Naive thymus-derived CD8-positive, alpha-beta T cell (primary cell): ENCODE data around the gene PDE4D. TPM values are rescaled to one million over a fixed set of nuclear protein-coding genes. Genes with fewer than 3 reads are reported as not detected.

ENCODE experiments used
- ATAC-seq, 2 donors: fragments of 150-1000 bp; cut with Tn5 transposase in 1 of 2; sonication (Bioruptor Pico), chemical (Tn5 transposase) in 1 of 2; 1 replicate in 1 of 2; 2 replicates in 1 of 2; pipeline ENCODE4 v1.10.0; 2021; ENCODE audit warnings: mild to moderate bottlenecking in 2 of 2, moderate library complexity in 2 of 2
- POLR2A ChIA-PET: fragments of 350-600 bp; sonication (Branson Sonifier 250); formaldehyde crosslinking; loops from one replicate; lab custom pipeline; 2021; ENCODE audit warnings: antibody characterized with exemption; lab: Charles Lee
- DNase-seq, 10 donors: peaks; one replicate each; pipeline versions ENCODE4 v3.0.0 to v3.0.0-alpha.2; 2020 to 2022
- H3K27ac Mint-ChIP-seq, 10 donors: one replicate each; pipeline ENCODE4 v1.8.0; 2020 to 2022; ENCODE audit warnings: mild to moderate bottlenecking in 10 of 10, mixed read lengths in 10 of 10, moderate library complexity in 4 of 10, inconsistent platforms in 1 of 10
- H3K27me3 Mint-ChIP-seq, 5 donors: one replicate each; pipeline ENCODE4 v1.8.0; 2021 to 2022; ENCODE audit warnings: mixed read lengths in 5 of 5
- H3K36me3 Mint-ChIP-seq, 3 donors: one replicate each; pipeline ENCODE4 v1.8.0; 2020 to 2022; ENCODE audit warnings: mixed read lengths in 3 of 3, mild to moderate bottlenecking in 2 of 3, inconsistent platforms in 1 of 3
- H3K4me1 Mint-ChIP-seq, 4 donors: one replicate each; pipeline ENCODE4 v1.8.0; 2021 to 2022; ENCODE audit warnings: mixed read lengths in 4 of 4
- H3K4me3 Mint-ChIP-seq, 10 donors: one replicate each; pipeline ENCODE4 v1.8.0; 2020 to 2022; ENCODE audit warnings: mild to moderate bottlenecking in 10 of 10, mixed read lengths in 10 of 10, moderate library complexity in 6 of 10, inconsistent platforms in 1 of 10
- H3K9me3 Mint-ChIP-seq, 9 donors: one replicate each; pipeline ENCODE4 v1.8.0; 2020 to 2022; ENCODE audit warnings: mixed read lengths in 9 of 9, mild to moderate bottlenecking in 3 of 9, inconsistent platforms in 1 of 9, moderate library complexity in 1 of 9
- polyA plus RNA-seq, 3 donors: library from polyadenylated mRNA; unstranded; fragments of 300-500 nt; fragmentation: Illumina TruSeq; gene quantifications; one replicate each; pipeline ENCODE4 v1.2.3, GENCODE V29; 2021
- total RNA-seq, 8 experiments: library from RNA in 2 of 8; stranded (reverse) in 2 of 8; gene quantifications; one replicate each; pipeline ENCODE4 v1.2.3 and lab custom pipeline; 2021 to 2026

Gene PDE4D
- total and polyA plus RNA-seq, 5 experiments from 2014 or later: 5.8 to 35.9 (median 8.8) TPM

GRCh38 chr5:59436364-59437148 is 457.0 kb downstream of the PDE4D start:
- ATAC-seq: no peak
- Mint-ChIP-seq H3K9me3 (no peaks in the 10 kb centered on the region), H3K36me3 (no peaks in the 10 kb centered on the region), H3K27me3 (peaks cover 0 to 10% (median 1%) of the 10 kb centered on the region in 5 donors), H3K4me3 (no peak overlapping the region), H3K27ac (no peak overlapping the region), H3K4me1 (no peaks in the 10 kb centered on the region)
- POLR2A ChIA-PET: no interaction called here
- no peak for DNase-seq

- POLR2A ChIA-PET: no interaction called here
- no peaks in the 10 kb centered on the region for H3K4me1 Mint-ChIP-seq
- no peak overlapping the region for H3K4me3 Mint-ChIP-seq
- ATAC-seq (no peak), DNase-seq (no peak)
- no peaks in the 10 kb centered on the region for H3K9me3 Mint-ChIP-seq
- H3K27ac Mint-ChIP-seq: no peak overlapping the region
- peaks cover 0 to 10% (median 1%) of the 10 kb centered on the region in 5 donors for H3K27me3 Mint-ChIP-seq
- H3K36me3 Mint-ChIP-seq: no peaks in the 10 kb centered on the region
Measured at GRCh38 chr5:59433174-59433573, 460.4 kb downstream of the PDE4D start.

GRCh38 chr5:59430066-59430685 is 463.4 kb downstream of the PDE4D start:
- no peaks in the 10 kb centered on the region for H3K36me3 Mint-ChIP-seq
- no peaks in the 10 kb centered on the region for H3K9me3 Mint-ChIP-seq
- no peak overlapping the region for H3K27ac Mint-ChIP-seq
- POLR2A ChIA-PET: no interaction called here
- no peaks in the 10 kb centered on the region for H3K4me1 Mint-ChIP-seq
- ATAC-seq (no peak), DNase-seq (no peak)
- H3K4me3 Mint-ChIP-seq: no peak overlapping the region
- peaks cover 0 to 6% (median 1%) of the 10 kb centered on the region in 5 donors for H3K27me3 Mint-ChIP-seq

- Mint-ChIP-seq H3K27me3 (peaks cover 0 to 7% (median 1%) of the 10 kb centered on the region in 5 donors), H3K9me3 (no peaks in the 10 kb centered on the region), H3K36me3 (no peaks in the 10 kb centered on the region), H3K4me3 (no peak overlapping the region), H3K27ac (no peak overlapping the region), H3K4me1 (no peaks in the 10 kb centered on the region)
- POLR2A ChIA-PET: no interaction called here
- no peak for DNase-seq
- no peak for ATAC-seq
Measured at GRCh38 chr5:59428391-59428790, 465.1 kb downstream of the PDE4D start.

GRCh38 chr5:59424515-59424914 is 469.0 kb downstream of the PDE4D start:
- no peaks in the 10 kb centered on the region for H3K36me3 Mint-ChIP-seq
- POLR2A ChIA-PET: no interaction called here
- ATAC-seq (no peak), DNase-seq (no peak)
- H3K4me3 Mint-ChIP-seq: no peak overlapping the region
- H3K27me3 Mint-ChIP-seq: peaks cover 0 to 5% (median 0%) of the 10 kb centered on the region in 5 donors
- H3K4me1 Mint-ChIP-seq: no peaks in the 10 kb centered on the region
- H3K27ac Mint-ChIP-seq: no peak overlapping the region
- H3K9me3 Mint-ChIP-seq: no peaks in the 10 kb centered on the region

DNA sequence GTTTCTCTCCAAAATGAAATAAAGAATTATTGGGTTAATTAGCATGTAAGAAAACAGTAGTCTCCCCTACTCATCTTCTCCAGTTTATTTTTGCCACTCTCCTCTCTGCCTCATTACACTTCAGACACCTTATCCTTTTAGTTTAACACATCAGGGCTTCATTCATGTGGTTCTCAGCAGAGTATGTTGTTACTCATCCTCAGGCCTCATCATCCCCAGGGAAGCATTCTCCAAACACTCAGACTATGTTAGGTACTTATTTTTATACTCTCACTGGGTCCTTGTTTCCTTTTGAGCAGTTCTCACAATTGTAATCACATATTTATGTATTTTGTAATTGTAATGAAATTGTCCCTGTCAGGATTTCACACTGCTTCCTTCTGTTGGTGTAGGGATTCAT is 470.5 kb downstream of the PDE4D start:
- no peak for DNase-seq
- H3K27ac Mint-ChIP-seq: no peak overlapping the region
- no peak overlapping the region for H3K4me3 Mint-ChIP-seq
- POLR2A ChIA-PET: no interaction called here
- no peak for ATAC-seq
- H3K36me3 Mint-ChIP-seq: no peaks in the 10 kb centered on the region
- H3K27me3 Mint-ChIP-seq: peaks cover 0 to 8% (median 0%) of the 10 kb centered on the region in 5 donors
- H3K4me1 Mint-ChIP-seq: no peaks in the 10 kb centered on the region
- no peaks in the 10 kb centered on the region for H3K9me3 Mint-ChIP-seq

DNA sequence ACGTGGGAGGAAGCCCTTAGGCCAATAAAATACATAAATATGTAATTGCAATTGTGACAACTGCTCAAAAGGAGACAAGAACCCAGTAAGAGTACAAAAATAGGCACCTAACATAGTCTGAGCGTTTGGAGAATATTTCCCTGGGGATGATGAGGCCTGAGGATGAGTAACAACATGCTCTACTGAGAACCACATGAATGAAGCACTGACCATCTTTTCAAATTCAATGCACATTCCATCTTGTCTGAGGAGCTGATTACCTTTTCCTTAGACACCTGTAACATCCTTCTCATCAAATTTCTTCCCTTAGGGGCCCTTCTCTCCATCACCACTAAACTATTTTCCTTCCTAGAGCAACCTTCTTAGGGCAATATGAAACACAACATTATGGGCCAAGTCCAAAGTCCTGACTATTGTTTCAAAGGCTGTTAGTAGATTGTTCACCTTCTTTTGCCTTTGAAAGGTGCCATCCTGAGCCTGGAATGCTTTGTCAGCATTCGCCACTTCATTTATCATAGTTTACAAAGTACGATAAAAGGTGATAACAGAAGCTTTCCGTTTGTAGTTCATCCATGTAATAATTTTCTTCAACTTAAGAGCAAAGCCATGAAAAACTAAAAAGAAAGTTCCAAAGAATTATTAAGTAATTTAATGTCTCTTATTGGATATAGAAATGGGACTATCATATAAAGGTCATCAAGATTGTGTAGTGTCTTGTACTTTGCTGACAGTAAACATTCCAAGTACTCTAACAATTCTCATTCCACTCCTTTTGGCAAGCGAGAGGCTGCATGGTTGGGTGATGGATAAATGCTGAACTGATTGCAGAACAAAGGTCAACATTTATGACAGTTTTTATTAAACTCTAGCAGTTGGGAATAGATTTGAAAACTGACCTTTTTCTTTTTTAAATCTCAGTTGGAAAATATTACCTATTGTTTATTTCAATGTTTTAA is 471.3 kb downstream of the PDE4D start:
- Mint-ChIP-seq H3K9me3 (no peaks in the 10 kb centered on the region), H3K36me3 (no peaks in the 10 kb centered on the region), H3K4me1 (no peaks in the 10 kb centered on the region), H3K27me3 (peaks cover 0 to 8% (median 0%) of the 10 kb centered on the region in 5 donors), H3K4me3 (no peak overlapping the region), H3K27ac (no peak overlapping the region)
- no peak for DNase-seq
- POLR2A ChIA-PET: no interaction called here
- ATAC-seq: no peak

- ATAC-seq: no peak
- H3K9me3 Mint-ChIP-seq: no peaks in the 10 kb centered on the region
- POLR2A ChIA-PET: no interaction called here
- H3K27me3 Mint-ChIP-seq: peaks cover 0 to 8% (median 0%) of the 10 kb centered on the region in 5 donors
- DNase-seq: no peak
- H3K27ac Mint-ChIP-seq: no peak overlapping the region
- H3K4me1 Mint-ChIP-seq: no peaks in the 10 kb centered on the region
- no peaks in the 10 kb centered on the region for H3K36me3 Mint-ChIP-seq
- H3K4me3 Mint-ChIP-seq: no peak overlapping the region
Measured at GRCh38 chr5:59420596-59420995, 472.9 kb downstream of the PDE4D start.

GRCh38 chr5:59418808-59419207 is 474.7 kb downstream of the PDE4D start:
- DNase-seq: no peak
- Mint-ChIP-seq H3K27me3 (peaks cover 0 to 20% (median 6%) of the 10 kb centered on the region in 5 donors), H3K9me3 (no peaks in the 10 kb centered on the region), H3K27ac (no peak overlapping the region), H3K4me1 (no peaks in the 10 kb centered on the region), H3K4me3 (no peak overlapping the region), H3K36me3 (no peaks in the 10 kb centered on the region)
- POLR2A ChIA-PET: no interaction called here
- no peak for ATAC-seq

GRCh38 chr5:59416451-59416850 is 477.1 kb downstream of the PDE4D start:
- Mint-ChIP-seq H3K4me3 (no peak overlapping the region), H3K36me3 (no peaks in the 10 kb centered on the region), H3K4me1 (no peaks in the 10 kb centered on the region), H3K9me3 (peaks cover 0 to 1% (median 0%) of the 10 kb centered on the region in 9 donors), H3K27ac (no peak overlapping the region), H3K27me3 (peaks cover 5 to 21% (median 9%) of the 10 kb centered on the region in 5 donors)
- DNase-seq (no peak), ATAC-seq (no peak)
- POLR2A ChIA-PET: no interaction called here

- Mint-ChIP-seq H3K27me3 (peaks cover 7 to 23% (median 11%) of the 10 kb centered on the region in 5 donors), H3K27ac (peak overlapping the region in 1 of 10 donors; percentile 4), H3K4me1 (no peaks in the 10 kb centered on the region), H3K4me3 (no peak overlapping the region), H3K36me3 (no peaks in the 10 kb centered on the region), H3K9me3 (peaks cover 0 to 1% (median 0%) of the 10 kb centered on the region in 9 donors)
- ATAC-seq (no peak), DNase-seq (no peak)
- POLR2A ChIA-PET: no interaction called here
Measured at GRCh38 chr5:59416026-59416425, 477.5 kb downstream of the PDE4D start.

- H3K27me3 Mint-ChIP-seq: peaks cover 7 to 30% (median 14%) of the 10 kb centered on the region in 5 donors
- peaks cover 0 to 14% (median 3%) of the 10 kb centered on the region in 3 donors for H3K36me3 Mint-ChIP-seq
- peaks cover 0 to 17% (median 7%) of the 10 kb centered on the region in 9 donors for H3K9me3 Mint-ChIP-seq
- DNase-seq: no peak
- H3K4me1 Mint-ChIP-seq: no peaks in the 10 kb centered on the region
- no peak overlapping the region for H3K27ac Mint-ChIP-seq
- no peak overlapping the region for H3K4me3 Mint-ChIP-seq
- POLR2A ChIA-PET: no interaction called here
- no peak for ATAC-seq
Measured at GRCh38 chr5:59412428-59412827, 481.1 kb downstream of the PDE4D start.
